GM12872 (cell line): ENCODE results near the gene ORMDL1.

Experiments used
- TF ChIP-seq, protein P1 (sequence below): IDR thresholded peaks from 3 replicates; pipeline ENCODE4 v1.5.1; 2011; ENCODE audit warnings: low read depth, mild to moderate bottlenecking, low read length, moderate library complexity; ENCODE audit not compliant: insufficient read depth

Gene ORMDL1, protein sequence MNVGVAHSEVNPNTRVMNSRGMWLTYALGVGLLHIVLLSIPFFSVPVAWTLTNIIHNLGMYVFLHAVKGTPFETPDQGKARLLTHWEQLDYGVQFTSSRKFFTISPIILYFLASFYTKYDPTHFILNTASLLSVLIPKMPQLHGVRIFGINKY

DNA sequence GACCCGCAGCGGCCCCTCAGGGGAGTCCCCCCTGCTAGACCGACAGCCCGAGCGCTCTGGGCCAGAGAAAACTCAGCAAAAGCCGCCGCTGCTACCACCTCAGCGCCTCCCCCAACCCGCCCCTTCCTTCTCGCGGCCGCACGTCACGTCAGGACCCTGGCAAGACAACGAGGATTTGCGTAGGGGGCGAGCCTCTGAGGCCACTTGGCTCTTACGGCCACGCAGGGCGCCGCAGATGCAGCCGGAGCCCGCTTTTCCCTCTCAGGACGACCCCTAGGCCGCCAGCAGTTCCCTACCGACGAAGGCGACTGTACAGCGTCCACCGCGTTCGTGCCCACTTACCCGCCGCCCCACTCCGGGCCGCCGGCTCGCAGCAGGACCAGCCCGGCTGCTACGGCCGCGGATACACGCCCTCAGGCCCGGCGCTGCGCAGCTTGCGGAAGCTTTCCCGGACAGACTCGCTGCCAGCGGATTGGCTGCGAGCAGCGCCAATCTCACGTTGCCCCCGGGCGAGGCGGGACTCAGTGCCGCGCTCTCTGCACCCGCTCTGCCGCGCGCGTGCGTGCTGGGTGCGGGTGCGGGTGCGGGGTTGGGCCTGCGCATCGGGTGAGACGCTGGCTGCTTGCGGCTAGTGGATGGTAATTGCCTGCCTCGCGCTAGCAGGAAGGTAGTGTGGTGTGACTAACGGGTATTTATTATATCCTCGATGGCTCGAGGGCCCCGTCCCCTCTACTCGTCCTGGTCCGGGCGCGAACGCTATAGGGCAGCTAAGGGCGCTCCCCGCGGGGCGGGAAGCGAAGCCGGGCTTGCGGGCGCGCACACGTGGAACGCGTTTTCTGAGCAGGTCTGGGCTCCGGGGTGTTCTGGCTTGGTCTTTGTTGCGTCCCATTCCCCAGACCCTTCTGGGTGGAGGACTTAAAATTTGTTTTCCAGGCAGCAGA, at the start of gene ORMDL1, which contains the start of gene PMS1:
ORMDL1 (minus strand) TSS at position 413 of the 941 bp plus-strand sequence. CDS start 1,744 bp downstream, outside the sequence.
PMS1 (plus strand) TSS at position 524 of the 941 bp plus-strand sequence. CDS start 7,360 bp downstream, outside the sequence.
- TF ChIP-seq, protein P1, sequence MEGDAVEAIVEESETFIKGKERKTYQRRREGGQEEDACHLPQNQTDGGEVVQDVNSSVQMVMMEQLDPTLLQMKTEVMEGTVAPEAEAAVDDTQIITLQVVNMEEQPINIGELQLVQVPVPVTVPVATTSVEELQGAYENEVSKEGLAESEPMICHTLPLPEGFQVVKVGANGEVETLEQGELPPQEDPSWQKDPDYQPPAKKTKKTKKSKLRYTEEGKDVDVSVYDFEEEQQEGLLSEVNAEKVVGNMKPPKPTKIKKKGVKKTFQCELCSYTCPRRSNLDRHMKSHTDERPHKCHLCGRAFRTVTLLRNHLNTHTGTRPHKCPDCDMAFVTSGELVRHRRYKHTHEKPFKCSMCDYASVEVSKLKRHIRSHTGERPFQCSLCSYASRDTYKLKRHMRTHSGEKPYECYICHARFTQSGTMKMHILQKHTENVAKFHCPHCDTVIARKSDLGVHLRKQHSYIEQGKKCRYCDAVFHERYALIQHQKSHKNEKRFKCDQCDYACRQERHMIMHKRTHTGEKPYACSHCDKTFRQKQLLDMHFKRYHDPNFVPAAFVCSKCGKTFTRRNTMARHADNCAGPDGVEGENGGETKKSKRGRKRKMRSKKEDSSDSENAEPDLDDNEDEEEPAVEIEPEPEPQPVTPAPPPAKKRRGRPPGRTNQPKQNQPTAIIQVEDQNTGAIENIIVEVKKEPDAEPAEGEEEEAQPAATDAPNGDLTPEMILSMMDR = no peak

DNA sequence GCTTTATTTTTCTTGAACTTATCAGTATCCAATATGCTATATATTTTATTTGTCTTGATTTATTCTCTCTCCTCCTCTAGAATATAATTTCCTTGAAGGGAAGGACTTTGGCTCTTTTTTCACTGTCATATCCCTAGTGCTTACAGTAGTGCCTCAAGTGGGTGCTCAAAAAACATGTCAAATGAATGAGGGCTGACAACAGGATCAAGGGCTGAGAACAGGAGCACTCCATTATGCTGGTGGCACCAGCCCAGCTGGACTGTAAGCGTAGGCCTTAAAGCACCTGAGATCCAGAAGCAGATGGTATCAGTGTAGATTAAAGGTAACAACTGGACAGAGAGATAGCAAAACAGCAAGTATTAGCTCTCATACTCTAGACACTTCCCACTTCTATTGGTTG, 46.4 kb upstream of the ORMDL1 start:
- TF ChIP-seq, protein P1 = no peak

DNA sequence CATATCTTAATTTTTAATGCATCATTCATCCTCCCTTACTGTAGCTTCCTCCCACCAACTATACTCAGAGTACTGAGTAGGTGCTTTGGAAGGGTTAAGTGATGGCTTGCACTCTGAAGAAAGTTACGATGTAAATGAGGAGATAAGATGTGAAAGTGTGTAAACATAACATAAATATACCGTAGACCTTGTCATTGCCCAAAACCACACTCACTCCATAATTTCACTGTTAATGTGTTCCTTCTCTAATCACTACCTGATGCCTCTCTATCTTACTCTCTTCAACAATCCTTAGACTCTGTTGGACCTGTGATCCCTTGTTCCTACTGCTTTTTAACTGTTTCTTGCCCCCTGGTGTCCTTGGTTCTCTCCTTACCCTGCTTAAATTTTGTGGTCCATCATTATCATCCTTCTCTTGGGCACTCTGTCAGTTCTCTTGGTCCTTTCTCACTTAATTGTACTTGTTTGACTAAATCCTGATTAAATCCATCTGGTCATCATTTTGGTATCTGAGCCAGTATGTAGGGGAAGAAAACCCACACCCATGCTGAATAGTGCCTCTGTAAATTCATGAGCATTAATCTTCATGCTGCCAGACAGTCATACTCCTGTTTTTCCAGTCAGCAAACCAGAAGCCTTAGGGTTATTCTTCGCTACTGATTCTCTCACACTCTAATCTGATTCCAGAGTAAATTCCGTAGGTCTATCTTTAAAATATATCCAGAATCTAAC, 45.1 kb upstream of the ORMDL1 start:
- TF ChIP-seq, protein P1 = no peak

DNA sequence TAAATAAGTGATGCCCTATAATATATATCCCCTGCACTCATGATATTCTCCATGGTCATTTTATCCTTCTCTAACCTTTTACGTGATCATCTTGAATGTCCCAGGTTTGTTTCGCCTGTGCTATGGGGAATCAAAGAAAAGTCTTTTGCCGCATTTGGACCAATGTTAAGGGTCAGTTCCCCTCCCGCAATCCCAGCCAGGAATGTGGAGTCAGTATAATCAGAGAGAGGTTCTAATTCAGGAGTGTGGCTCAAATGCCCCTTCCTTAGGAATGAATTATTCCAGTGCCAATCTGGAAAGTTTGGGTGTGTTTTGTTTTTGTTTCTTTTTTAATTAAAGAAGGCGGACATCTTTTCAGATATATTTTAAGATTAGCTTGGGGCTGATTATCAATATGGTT, 41.9 kb upstream of the ORMDL1 start:
- TF ChIP-seq, protein P1 = no peak

DNA sequence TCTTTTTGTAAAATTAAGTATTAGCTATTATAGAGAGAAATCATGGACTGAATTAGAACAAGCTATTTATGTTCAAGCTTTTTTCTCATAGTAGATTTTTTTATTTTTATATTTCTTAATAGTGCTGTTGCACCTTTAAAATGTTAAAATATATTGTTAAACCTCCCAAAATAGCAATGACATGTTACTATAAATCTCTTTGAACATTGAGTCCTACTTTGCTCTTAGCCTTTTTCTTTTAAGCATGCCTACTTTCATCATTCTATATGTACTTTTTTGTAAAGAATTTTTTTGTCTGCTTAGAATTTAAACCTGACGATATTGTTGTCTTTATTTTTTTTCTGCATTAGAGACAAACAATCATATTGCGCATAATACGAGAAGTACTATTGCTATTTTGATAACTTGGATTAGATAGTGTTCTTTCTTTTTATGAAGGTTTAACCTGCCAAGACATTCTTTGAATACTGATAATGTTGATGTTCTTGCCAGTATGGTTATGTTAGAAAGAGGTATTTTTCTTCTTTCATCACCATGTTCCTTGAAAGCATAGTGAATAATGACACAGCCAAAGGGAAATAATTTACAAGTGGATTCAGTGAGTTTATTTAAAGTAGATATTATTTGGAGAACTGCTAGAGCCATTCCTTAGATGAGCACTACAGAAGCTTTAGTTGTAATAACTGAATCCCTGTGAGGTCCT, 40.7 kb upstream of the ORMDL1 start:
- TF ChIP-seq, protein P1 = no peak

DNA sequence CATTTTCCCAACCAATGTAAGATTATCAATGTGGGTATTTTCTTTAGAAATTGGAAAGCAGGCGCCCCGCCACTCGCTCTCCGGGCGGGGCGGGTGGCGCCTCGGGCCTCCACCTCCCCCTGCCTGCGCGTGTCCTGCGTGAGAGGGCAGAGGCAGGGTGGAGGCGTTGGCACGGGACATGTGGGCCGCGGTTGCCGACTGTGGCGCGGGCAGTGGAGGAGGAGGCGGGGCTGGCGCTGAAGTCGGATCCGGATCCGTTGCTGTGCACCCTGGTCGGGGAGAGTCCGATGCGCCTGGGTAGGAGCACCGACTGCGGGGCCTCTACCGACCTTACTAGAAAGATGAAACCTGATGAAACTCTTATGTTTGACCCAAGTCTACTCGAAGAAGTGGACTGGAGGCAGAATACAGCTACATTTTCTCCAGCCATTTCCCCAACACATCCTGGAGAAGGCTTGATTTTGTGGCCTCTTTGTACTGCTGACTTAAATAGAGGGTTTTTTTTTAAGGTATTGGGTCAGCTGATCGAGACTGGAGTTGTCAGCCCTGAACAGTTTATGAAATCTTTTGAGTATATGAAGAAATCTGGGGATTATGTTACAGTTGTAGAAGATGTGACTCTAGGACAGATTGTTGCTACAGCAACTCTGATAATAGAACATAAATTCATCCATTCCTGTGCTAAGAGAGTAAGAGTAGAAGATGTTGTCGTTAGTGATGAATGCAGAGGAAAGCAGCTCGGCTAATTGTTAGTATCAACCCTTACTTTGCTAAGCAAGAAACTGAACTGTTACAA, 38.0 kb upstream of the ORMDL1 start:
- TF ChIP-seq, protein P1 = no peak
